Neural cell (in vitro differentiated cells): Measurements from ENCODE around the gene GNAS-AS1. TPM values are rescaled to one million over a fixed set of nuclear protein-coding genes. Genes with fewer than 3 reads are reported as not detected.
A peak's percentile ranks its signal among the peaks of the same experiment; 100 is the strongest.

ENCODE experiments used
- H2AFZ ChIP-seq: fragments of 200-600, 300-800 bp; sonication (generic), shearing (Covaris generic); 2 replicates; pipeline ENCODE4 v1.6.0; 2014; ENCODE audit warnings: low read depth, mild to moderate bottlenecking, antibody characterized with exemption, low read length, moderate library complexity
- H3F3A ChIP-seq: fragments of 200-600 bp; shearing (Covaris generic); 2 replicates; pipeline ENCODE4 v1.6.1; 2016; ENCODE audit warnings: mild to moderate bottlenecking, moderate library complexity, mixed read lengths, antibody characterized with exemption, low read length; ENCODE audit not compliant: insufficient read depth, poor library complexity, severe bottlenecking
- H3K27ac ChIP-seq: fragments of 200-600, 300-800 bp; sonication (generic), shearing (Covaris generic); 2 replicates; pipeline ENCODE4 v1.5.1; 2014; ENCODE audit warnings: mild to moderate bottlenecking, low read length, moderate library complexity
- H3K27me3 ChIP-seq: fragments of 300-800, 200-600 bp; sonication (generic), shearing (Covaris generic); 2 replicates; pipeline ENCODE4 v1.6.0; 2014; ENCODE audit warnings: mild to moderate bottlenecking, low read depth, low read length, moderate library complexity; ENCODE audit not compliant: insufficient read depth
- H3K36me3 ChIP-seq: fragments of 300-800, 200-600 bp; sonication (generic), shearing (Covaris generic); 2 replicates; pipeline ENCODE4 v1.5.1; 2014; ENCODE audit warnings: mild to moderate bottlenecking, antibody characterized with exemption, low read length, moderate library complexity; ENCODE audit not compliant: insufficient read depth
- H3K4me2 ChIP-seq: fragments of 300-800, 200-600 bp; sonication (generic), shearing (Covaris generic); 2 replicates; pipeline ENCODE4 v1.6.0; 2014; ENCODE audit warnings: mild to moderate bottlenecking, low read length
- H3K4me3 ChIP-seq: fragments of 300-800, 200-600 bp; sonication (generic), shearing (Covaris generic); 2 replicates; pipeline ENCODE4 v1.5.1; 2014; ENCODE audit warnings: mild to moderate bottlenecking, low read length, moderate library complexity
- H3K79me2 ChIP-seq: fragments of 200-600 bp; shearing (Covaris generic); replicated peaks from 2 replicates; pipeline ENCODE4 v1.6.0; 2014; ENCODE audit warnings: mild to moderate bottlenecking, low read length, moderate library complexity; ENCODE audit not compliant: insufficient read depth
- H3K9ac ChIP-seq: fragments of 300-800, 200-600 bp; sonication (generic), shearing (Covaris generic); 2 replicates; pipeline ENCODE4 v1.6.1; 2016; ENCODE audit warnings: mild to moderate bottlenecking, low read length, mixed read lengths
- H3K9me2 ChIP-seq: fragments of 200-600 bp; shearing (Covaris generic); 2 replicates; pipeline ENCODE4 v1.6.1; 2016; ENCODE audit warnings: mild to moderate bottlenecking, low read length, mixed read lengths; ENCODE audit not compliant: insufficient read depth
- H3K9me3 ChIP-seq: fragments of 200-600, 300-800 bp; sonication (generic), shearing (Covaris generic); 2 replicates; pipeline ENCODE4 v1.6.1; 2016; ENCODE audit warnings: mild to moderate bottlenecking, mixed run types, low read length, moderate library complexity, mixed read lengths
- H4K20me1 ChIP-seq: fragments of 200-600 bp; shearing (Covaris generic); 2 replicates; pipeline ENCODE4 v1.6.1; 2016; ENCODE audit warnings: mild to moderate bottlenecking, mixed run types; ENCODE audit not compliant: insufficient read depth
- CTCF ChIP-seq: fragments of 450-650 bp; IDR thresholded peaks from 2 replicates; pipeline ENCODE4 v1.5.1; 2014; ENCODE audit warnings: antibody characterized with exemption, mild to moderate bottlenecking, moderate library complexity; ENCODE audit not compliant: poor library complexity, severe bottlenecking
- EP300 ChIP-seq: fragments of 450-650 bp; conservative IDR thresholded peaks from 2 replicates; pipeline ENCODE4 v1.6.1; 2014; ENCODE audit warnings: antibody characterized with exemption, mild to moderate bottlenecking, moderate library complexity; ENCODE audit not compliant: poor library complexity, severe bottlenecking
- EZH2 ChIP-seq: fragments of 200-600, 300-800 bp; shearing (Covaris generic), sonication (generic); IDR thresholded peaks from 2 replicates; pipeline ENCODE4 v1.6.1; 2014; ENCODE audit warnings: antibody characterized with exemption, low read length, borderline replicate concordance, mild to moderate bottlenecking; ENCODE audit not compliant: insufficient read depth, poor library complexity, severe bottlenecking
- MXI1 ChIP-seq: fragments of 450-650 bp; conservative IDR thresholded peaks from 2 replicates; pipeline ENCODE4 v1.6.1; 2014; ENCODE audit warnings: antibody characterized with exemption, mild to moderate bottlenecking; ENCODE audit not compliant: poor library complexity, severe bottlenecking
- POLR2AphosphoS5 ChIP-seq: IDR thresholded peaks from 2 replicates; pipeline ENCODE4 v1.6.1; 2012
- RAD21 ChIP-seq: fragments of 450-650 bp; conservative IDR thresholded peaks from 2 replicates; pipeline ENCODE4 v1.6.1; 2014; ENCODE audit warnings: antibody characterized with exemption, mild to moderate bottlenecking, moderate library complexity
- SMC3 ChIP-seq: fragments of 450-650 bp; conservative IDR thresholded peaks from 2 replicates; pipeline ENCODE4 v1.6.1; 2014; ENCODE audit warnings: antibody characterized with exemption, mild to moderate bottlenecking, moderate library complexity; ENCODE audit not compliant: poor library complexity
- TAF1 ChIP-seq: IDR thresholded peaks from 2 replicates; pipeline ENCODE4 v1.6.1; 2012; ENCODE audit warnings: low read depth
- polyA plus RNA-seq: library from polyadenylated mRNA; depleted of rRNA; stranded (reverse); fragments of >200 nt; gene quantifications from 2 replicates; pipeline ENCODE4 v1.2.3, GENCODE V29; 2014
- TF ChIP-seq, protein P1 (sequence below): IDR thresholded peaks from 2 replicates; pipeline ENCODE4 v1.6.1; 2012; ENCODE audit warnings: borderline replicate concordance

GNAS-AS1 gene
- polyA plus RNA-seq, 1 donor from 2014 or later = not detected

DNA sequence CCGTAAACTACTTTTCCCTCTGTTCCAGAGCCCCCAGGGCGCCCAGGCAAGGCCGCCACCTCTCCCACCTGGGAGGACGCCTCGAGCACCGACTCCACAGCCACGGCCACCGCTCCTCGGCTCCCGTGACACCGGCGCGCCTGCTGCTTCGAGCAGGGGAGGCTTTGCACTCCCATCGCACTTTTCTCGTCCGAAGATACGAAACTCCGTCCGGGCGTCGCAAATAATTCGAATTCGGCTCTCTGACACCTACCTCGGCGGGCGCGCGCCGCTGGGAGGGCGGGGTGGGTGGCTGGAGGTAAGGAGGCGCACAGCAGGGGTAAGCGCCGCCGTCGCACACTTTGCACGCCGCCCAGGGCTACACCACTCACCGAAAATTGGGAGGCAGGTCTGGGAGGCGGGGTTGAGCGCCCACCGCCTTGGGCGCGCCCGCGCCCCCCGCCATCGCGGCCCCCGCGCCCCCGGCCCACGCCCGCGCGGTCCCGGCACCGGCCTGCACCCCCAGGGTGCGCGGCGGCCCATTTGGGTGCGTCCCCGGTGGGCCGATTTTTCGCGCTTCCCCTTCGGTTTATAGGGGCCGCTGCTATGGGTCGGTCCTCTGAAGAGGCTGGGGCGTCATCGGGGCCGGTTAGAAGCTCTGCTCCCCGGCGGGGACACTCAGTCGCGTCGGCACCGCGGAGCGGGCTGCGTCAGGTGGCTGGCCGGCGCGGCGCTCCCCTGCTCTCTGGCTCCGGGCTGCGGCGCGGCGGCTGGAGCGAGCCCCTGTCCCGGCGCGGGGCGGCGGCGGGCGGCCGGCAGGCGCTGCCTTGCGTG lies 38.0 kb upstream of the GNAS-AS1 start:
- no peaks in the 10 kb centered on the region for H3K9me3 ChIP-seq
- H3K9me2 ChIP-seq = no peaks in the 10 kb centered on the region
- H2AFZ ChIP-seq = peak overlapping the region; percentile 4
- H3K9ac ChIP-seq = peak overlapping the region; percentile 100
- no peaks in the 10 kb centered on the region for H4K20me1 ChIP-seq
- peaks cover 13% of the 10 kb centered on the region for H3K79me2 ChIP-seq
- no peaks in the 10 kb centered on the region for H3K27me3 ChIP-seq
- H3F3A ChIP-seq = no peaks in the 10 kb centered on the region
- H3K36me3 ChIP-seq = no peaks in the 10 kb centered on the region
- peak; percentile 90 for TF ChIP-seq POLR2AphosphoS5
- TF ChIP-seq, protein P1, sequence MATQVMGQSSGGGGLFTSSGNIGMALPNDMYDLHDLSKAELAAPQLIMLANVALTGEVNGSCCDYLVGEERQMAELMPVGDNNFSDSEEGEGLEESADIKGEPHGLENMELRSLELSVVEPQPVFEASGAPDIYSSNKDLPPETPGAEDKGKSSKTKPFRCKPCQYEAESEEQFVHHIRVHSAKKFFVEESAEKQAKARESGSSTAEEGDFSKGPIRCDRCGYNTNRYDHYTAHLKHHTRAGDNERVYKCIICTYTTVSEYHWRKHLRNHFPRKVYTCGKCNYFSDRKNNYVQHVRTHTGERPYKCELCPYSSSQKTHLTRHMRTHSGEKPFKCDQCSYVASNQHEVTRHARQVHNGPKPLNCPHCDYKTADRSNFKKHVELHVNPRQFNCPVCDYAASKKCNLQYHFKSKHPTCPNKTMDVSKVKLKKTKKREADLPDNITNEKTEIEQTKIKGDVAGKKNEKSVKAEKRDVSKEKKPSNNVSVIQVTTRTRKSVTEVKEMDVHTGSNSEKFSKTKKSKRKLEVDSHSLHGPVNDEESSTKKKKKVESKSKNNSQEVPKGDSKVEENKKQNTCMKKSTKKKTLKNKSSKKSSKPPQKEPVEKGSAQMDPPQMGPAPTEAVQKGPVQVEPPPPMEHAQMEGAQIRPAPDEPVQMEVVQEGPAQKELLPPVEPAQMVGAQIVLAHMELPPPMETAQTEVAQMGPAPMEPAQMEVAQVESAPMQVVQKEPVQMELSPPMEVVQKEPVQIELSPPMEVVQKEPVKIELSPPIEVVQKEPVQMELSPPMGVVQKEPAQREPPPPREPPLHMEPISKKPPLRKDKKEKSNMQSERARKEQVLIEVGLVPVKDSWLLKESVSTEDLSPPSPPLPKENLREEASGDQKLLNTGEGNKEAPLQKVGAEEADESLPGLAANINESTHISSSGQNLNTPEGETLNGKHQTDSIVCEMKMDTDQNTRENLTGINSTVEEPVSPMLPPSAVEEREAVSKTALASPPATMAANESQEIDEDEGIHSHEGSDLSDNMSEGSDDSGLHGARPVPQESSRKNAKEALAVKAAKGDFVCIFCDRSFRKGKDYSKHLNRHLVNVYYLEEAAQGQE = peak; percentile 81
- no peak for TF ChIP-seq RAD21
- peak; percentile 33 for TF ChIP-seq EP300
- TF ChIP-seq SMC3 = no peak
- TF ChIP-seq EZH2 = no peak
- TF ChIP-seq MXI1 = peak; percentile 20
- TF ChIP-seq TAF1 = peak; percentile 90
- no peak for TF ChIP-seq CTCF
- peak overlapping the region; percentile 12 for H3K27ac ChIP-seq
- peak overlapping the region; percentile 78 for H3K4me3 ChIP-seq
- no peak overlapping the region for H3K4me2 ChIP-seq

GRCh38 chr20:58888103-58888502 lies 37.4 kb upstream of the GNAS-AS1 start:
- peaks cover 6% of the 10 kb centered on the region for H3K79me2 ChIP-seq
- H3K4me2 ChIP-seq = no peak overlapping the region
- TF ChIP-seq EP300 (no peak), CTCF (no peak), TAF1 (no peak), POLR2AphosphoS5 (no peak), MXI1 (no peak), SMC3 (no peak), EZH2 (no peak), RAD21 (no peak)
- TF ChIP-seq, protein P1 = no peak
- no peaks in the 10 kb centered on the region for H3K27me3 ChIP-seq
- H3K36me3 ChIP-seq = no peaks in the 10 kb centered on the region
- peak overlapping the region; percentile 78 for H3K4me3 ChIP-seq
- no peaks in the 10 kb centered on the region for H3K9me3 ChIP-seq
- H4K20me1 ChIP-seq = no peaks in the 10 kb centered on the region
- H3K9me2 ChIP-seq = no peaks in the 10 kb centered on the region
- H3K27ac ChIP-seq = no peak overlapping the region
- H3F3A ChIP-seq = no peaks in the 10 kb centered on the region
- peak overlapping the region; percentile 100 for H3K9ac ChIP-seq
- H2AFZ ChIP-seq = peak overlapping the region; percentile 4
